ENCODE measurements around the gene DRG1.
"Not testable (repeated sequence)": the region's sequence is repeated elsewhere in the genome, so short reads cannot be mapped to it uniquely, and the experiment has no call there.

Gene DRG1

DNA sequence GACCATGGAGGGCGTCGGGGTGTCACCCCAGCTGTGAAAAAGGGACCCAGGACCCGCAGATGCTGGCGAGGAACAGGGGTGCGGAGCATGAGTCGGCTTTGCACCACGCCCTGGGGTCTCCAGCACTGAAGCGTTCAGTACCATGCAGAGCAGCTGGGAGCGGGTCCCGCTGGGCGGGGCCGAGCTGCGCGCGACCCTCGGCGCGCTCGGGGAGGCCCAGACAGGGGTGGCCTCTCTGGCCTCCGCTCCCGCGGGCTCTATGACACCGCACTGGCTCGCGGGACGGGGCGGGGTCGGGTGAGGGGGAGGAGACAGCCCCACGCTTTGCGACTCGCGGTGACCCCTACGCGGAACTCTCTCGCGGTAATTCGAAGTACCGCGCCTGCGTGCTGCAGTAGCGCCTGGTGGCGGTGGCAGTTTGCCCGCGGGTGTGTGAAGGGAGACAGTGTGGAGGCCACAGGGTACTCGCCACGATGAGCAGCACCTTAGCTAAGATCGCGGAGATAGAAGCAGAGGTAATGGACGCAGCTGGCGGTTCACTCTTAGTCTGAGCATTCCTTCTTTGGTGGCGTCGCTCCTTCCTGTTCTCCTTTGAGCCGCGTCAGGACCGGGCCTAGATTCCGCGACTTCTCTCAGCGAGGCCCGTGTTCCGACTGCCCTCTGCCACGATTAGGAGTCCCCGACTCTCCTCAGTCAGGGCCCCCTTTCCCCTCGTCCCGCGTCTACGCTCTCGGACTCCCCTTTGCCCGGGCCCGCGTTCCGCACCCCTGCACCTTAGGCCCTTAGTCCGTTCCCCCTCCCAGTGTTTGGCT lies at the start of gene DRG1:
TSS of gene DRG1 (plus strand) at position 394 of the 812 bp plus-strand sequence. CDS start at position 474, 80 bp downstream.
- Mint-ChIP-seq H3K27ac (peak within 1 kb of the TSS; percentile 92), H3K4me3 (peak within 1 kb of the TSS; percentile 93 to 99), H3K36me3 (peaks cover 11 to 20% of the 10 kb centered on the region in 2 donors), H3K9me3 (peaks cover under 1 to 2% of the 10 kb centered on the region in 2 donors), H3K27me3 (peaks cover 0 to 2% of the 10 kb centered on the region in 2 donors), H3K4me1 (peaks cover 4 to 5% of the 10 kb centered on the region in 2 donors)
- DNase-seq (peak; percentile 96), ATAC-seq (replicated peaks) (peak; percentile 99 to 100)

DNA sequence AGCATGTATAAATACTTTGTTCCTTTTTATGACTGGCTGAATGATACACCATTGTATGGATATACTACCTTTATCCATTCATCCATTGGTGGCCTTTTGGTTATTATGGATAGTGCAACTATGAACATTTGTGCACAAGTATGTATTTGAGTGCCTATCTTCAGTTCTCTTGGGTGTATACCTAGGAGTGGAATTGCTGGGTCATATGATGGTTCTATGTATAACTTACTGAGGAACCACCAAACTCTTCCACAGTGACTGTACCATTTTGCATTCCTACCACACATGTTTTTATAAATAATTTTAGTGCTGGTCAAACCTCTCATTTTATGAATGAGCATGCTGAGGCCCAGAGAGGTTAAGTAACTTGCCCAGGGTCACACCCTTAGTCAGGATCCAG lies 49.4 kb upstream of the DRG1 start:
- Mint-ChIP-seq H3K36me3 (peaks cover 3 to 5% of the 10 kb centered on the region in 2 donors), H3K4me1 (peaks cover 8 to 14% of the 10 kb centered on the region in 2 donors), H3K27ac (no peak overlapping the region), H3K9me3 (no peaks in the 10 kb centered on the region), H3K4me3 (no peak overlapping the region), H3K27me3 (no peaks in the 10 kb centered on the region)
- ATAC-seq (replicated peaks) = no peak
- DNase-seq = no peak

- H3K27me3 Mint-ChIP-seq = no peaks in the 10 kb centered on the region
- H3K36me3 Mint-ChIP-seq = peaks cover 2 to 3% of the 10 kb centered on the region in 2 donors
- ATAC-seq (replicated peaks) (no peak), DNase-seq (no peak)
- no peaks in the 10 kb centered on the region for H3K9me3 Mint-ChIP-seq
- H3K27ac Mint-ChIP-seq = no peak overlapping the region
- H3K4me3 Mint-ChIP-seq = no peak overlapping the region
- H3K4me1 Mint-ChIP-seq = peaks cover 5 to 9% of the 10 kb centered on the region in 2 donors
Observed at GRCh38 chr22:31350410-31350863, 49.0 kb upstream of the DRG1 start.

GRCh38 chr22:31354515-31354914 lies 44.9 kb upstream of the DRG1 start:
- H3K27ac Mint-ChIP-seq = no peak overlapping the region
- no peak for ATAC-seq (replicated peaks)
- no peaks in the 10 kb centered on the region for H3K36me3 Mint-ChIP-seq

DNA sequence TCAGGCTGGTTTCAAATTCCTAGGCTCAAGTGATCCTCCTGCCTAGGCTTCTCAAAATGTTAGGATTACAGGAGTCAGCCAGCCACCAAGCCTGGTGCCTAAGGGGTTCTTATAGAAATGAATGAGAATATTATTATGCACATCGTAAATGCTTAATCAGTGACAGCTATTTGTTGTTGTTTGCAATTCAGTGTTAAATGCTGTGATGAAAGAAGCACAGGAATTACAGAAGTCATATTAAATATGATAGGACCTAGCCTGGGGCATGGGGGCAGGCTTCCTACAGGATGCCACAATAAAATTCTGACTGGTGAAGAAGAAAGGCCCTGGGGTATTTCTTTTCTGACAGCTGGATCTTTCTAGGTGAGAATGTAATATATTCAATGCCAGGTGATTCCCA lies 39.4 kb upstream of the DRG1 start:
- Mint-ChIP-seq H3K36me3 (no peaks in the 10 kb centered on the region), H3K9me3 (no peaks in the 10 kb centered on the region), H3K27me3 (peaks cover 4 to 6% of the 10 kb centered on the region in 2 donors), H3K4me1 (peaks cover 0 to 1% of the 10 kb centered on the region in 2 donors), H3K27ac (no peak overlapping the region), H3K4me3 (no peak overlapping the region)
- DNase-seq = no peak
- no peak for ATAC-seq (replicated peaks)

More at GRCh38 chr22:31354515-31354914, 44.9 kb upstream of the DRG1 start:
- Mint-ChIP-seq H3K9me3 (no peaks in the 10 kb centered on the region), H3K4me3 (no peak overlapping the region), H3K27me3 (peaks cover 4 to 6% of the 10 kb centered on the region in 2 donors), H3K4me1 (no peaks in the 10 kb centered on the region)
- no peak for DNase-seq

- Mint-ChIP-seq H3K9me3 (no peaks in the 10 kb centered on the region), H3K4me1 (peaks cover 0 to 6% of the 10 kb centered on the region in 2 donors), H3K36me3 (no peaks in the 10 kb centered on the region), H3K4me3 (no peak overlapping the region), H3K27ac (no peak overlapping the region), H3K27me3 (no peaks in the 10 kb centered on the region)
- ATAC-seq (replicated peaks) = no peak
- no peak for DNase-seq
Observed at GRCh38 chr22:31361743-31362142, 37.7 kb upstream of the DRG1 start.

GRCh38 chr22:31363885-31364465 lies 35.4 kb upstream of the DRG1 start:
- H3K4me1 Mint-ChIP-seq = peaks cover 4 to 6% of the 10 kb centered on the region in 2 donors
- H3K27me3 Mint-ChIP-seq = no peaks in the 10 kb centered on the region
- no peaks in the 10 kb centered on the region for H3K9me3 Mint-ChIP-seq
- H3K36me3 Mint-ChIP-seq = no peaks in the 10 kb centered on the region
- H3K27ac Mint-ChIP-seq = no peak overlapping the region
- no peak for DNase-seq
- ATAC-seq (replicated peaks) = no peak
- no peak overlapping the region for H3K4me3 Mint-ChIP-seq

GRCh38 chr22:31367426-31367825 lies 32.0 kb upstream of the DRG1 start:
- no peaks in the 10 kb centered on the region for H3K9me3 Mint-ChIP-seq
- peaks cover 4 to 6% of the 10 kb centered on the region in 2 donors for H3K4me1 Mint-ChIP-seq
- no peak for ATAC-seq (replicated peaks)
- H3K27me3 Mint-ChIP-seq = no peaks in the 10 kb centered on the region
- H3K4me3 Mint-ChIP-seq = no peak overlapping the region
- no peaks in the 10 kb centered on the region for H3K36me3 Mint-ChIP-seq
- DNase-seq = no peak
- no peak overlapping the region for H3K27ac Mint-ChIP-seq

GRCh38 chr22:31377612-31378011 lies 21.8 kb upstream of the DRG1 start:
- Mint-ChIP-seq H3K4me3 (no peak overlapping the region), H3K27ac (no peak overlapping the region), H3K36me3 (no peaks in the 10 kb centered on the region), H3K27me3 (no peaks in the 10 kb centered on the region), H3K4me1 (peaks cover 0 to 5% of the 10 kb centered on the region in 2 donors), H3K9me3 (no peaks in the 10 kb centered on the region)
- DNase-seq (no peak), ATAC-seq (replicated peaks) (no peak)

- Mint-ChIP-seq H3K27ac (no peak overlapping the region), H3K36me3 (no peaks in the 10 kb centered on the region), H3K27me3 (no peaks in the 10 kb centered on the region), H3K9me3 (no peaks in the 10 kb centered on the region), H3K4me1 (peaks cover 0 to 5% of the 10 kb centered on the region in 2 donors), H3K4me3 (no peak overlapping the region)
- DNase-seq (no peak), ATAC-seq (replicated peaks) (no peak)
Observed at GRCh38 chr22:31378123-31378522, 21.3 kb upstream of the DRG1 start.

- ATAC-seq (replicated peaks); H3K36me3 Mint-ChIP-seq; H3K4me3 Mint-ChIP-seq; H3K4me1 Mint-ChIP-seq; H3K9me3 Mint-ChIP-seq; DNase-seq; H3K27me3 Mint-ChIP-seq; H3K27ac Mint-ChIP-seq: not testable (repeated sequence)
Observed at GRCh38 chr22:31378651-31379050, 20.8 kb upstream of the DRG1 start.

- no peak for DNase-seq
- Mint-ChIP-seq H3K9me3 (peaks cover 2 to 4% of the 10 kb centered on the region in 2 donors), H3K36me3 (peaks cover 0 to 4% of the 10 kb centered on the region in 2 donors), H3K27ac (no peak overlapping the region), H3K4me3 (no peak overlapping the region), H3K4me1 (no peaks in the 10 kb centered on the region), H3K27me3 (peaks cover 0 to 4% of the 10 kb centered on the region in 2 donors)
- no peak for ATAC-seq (replicated peaks)
Observed at GRCh38 chr22:31393893-31394292, 5.5 kb upstream of the DRG1 start.

DNA sequence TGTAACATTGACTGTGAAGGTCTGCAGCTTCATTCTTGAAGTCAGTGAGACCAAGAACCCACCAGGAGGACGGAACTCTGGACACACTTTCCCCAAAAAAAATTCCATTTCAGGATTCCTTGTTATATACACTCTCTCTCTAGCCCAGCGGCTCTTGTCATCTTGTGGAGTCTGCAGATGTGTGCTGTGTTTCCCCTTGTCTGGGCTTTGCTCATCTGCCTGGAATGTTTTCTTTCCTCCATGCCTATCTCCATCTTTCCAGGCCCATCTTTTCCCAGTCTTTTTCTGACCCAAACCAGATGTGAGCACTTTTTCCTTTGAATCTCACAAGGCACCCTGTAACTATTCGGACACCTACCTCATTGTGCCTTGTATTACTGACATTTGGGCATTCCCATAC lies 5.1 kb upstream of the DRG1 start:
- ATAC-seq (replicated peaks) = no peak
- Mint-ChIP-seq H3K36me3 (peaks cover 0 to 4% of the 10 kb centered on the region in 2 donors), H3K27ac (no peak overlapping the region), H3K4me3 (no peak overlapping the region), H3K27me3 (peaks cover 0 to 4% of the 10 kb centered on the region in 2 donors), H3K4me1 (no peaks in the 10 kb centered on the region), H3K9me3 (peaks cover 2 to 4% of the 10 kb centered on the region in 2 donors)
- DNase-seq = no peak

- peaks cover 2 to 4% of the 10 kb centered on the region in 2 donors for H3K9me3 Mint-ChIP-seq
- peaks cover 11 to 17% of the 10 kb centered on the region in 2 donors for H3K36me3 Mint-ChIP-seq
- no peak for ATAC-seq (replicated peaks)
- no peak overlapping the region for H3K4me3 Mint-ChIP-seq
- DNase-seq = no peak
- H3K4me1 Mint-ChIP-seq = peaks cover 4 to 5% of the 10 kb centered on the region in 2 donors
- H3K27me3 Mint-ChIP-seq = peaks cover 0 to 4% of the 10 kb centered on the region in 2 donors
- H3K27ac Mint-ChIP-seq = no peak overlapping the region
Observed at GRCh38 chr22:31398231-31398630, 1.2 kb upstream of the DRG1 start.

DNA sequence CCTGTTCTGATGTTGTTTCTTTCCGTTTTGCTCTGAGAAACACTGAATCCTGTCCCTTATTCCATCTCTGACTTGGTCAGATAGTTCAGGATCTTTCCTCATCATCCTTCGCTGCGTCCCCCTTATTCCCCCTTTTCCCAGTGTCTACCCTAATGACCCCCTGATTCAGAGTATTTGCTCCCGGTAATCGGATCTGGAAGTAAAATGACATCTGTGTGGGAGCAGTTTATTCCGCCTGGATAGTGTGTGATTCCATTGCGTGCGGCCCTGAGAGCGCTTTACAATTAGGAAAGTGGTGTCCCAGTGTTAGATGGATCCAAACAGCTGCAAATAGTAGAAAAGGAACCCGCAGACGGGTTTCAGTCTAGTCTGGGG lies 606 bp downstream of the DRG1 start:
- ATAC-seq (replicated peaks) (no peak), DNase-seq (no peak)
- Mint-ChIP-seq H3K9me3 (no peaks in the 10 kb centered on the region), H3K27me3 (no peaks in the 10 kb centered on the region), H3K36me3 (peaks cover 11 to 18% of the 10 kb centered on the region in 2 donors), H3K4me3 (peak overlapping the region; percentile 93 to 99), H3K27ac (peak overlapping the region; percentile 92), H3K4me1 (peaks cover 4 to 5% of the 10 kb centered on the region in 2 donors)
